IMR-90 (cell line): ENCODE results near the gene COL23A1. TPM values are rescaled to one million over a fixed set of nuclear protein-coding genes. Genes with fewer than 3 reads are reported as not detected.

Source experiments
- ATAC-seq: fragments of 200-7000 bp; cut with Tn5 transposase; 2 replicates; pipeline ENCODE4 v1.9.1; 2020; ENCODE audit warnings: low read depth, mild to moderate bottlenecking, moderate library complexity
- BruUV-seq: library from RNA; stranded (reverse); fragments of 400-500 nt; replicated peaks from 2 replicates; lab custom pipeline; 2021; lab: Mats Ljungman, UMichigan
- CTCF ChIA-PET: fragments of 300-600 bp; formaldehyde crosslinking; extraction: SDS; loops from one replicate; lab custom pipeline; 2021; ENCODE audit warnings: antibody characterized with exemption; lab: Yijun Ruan, JAX
- POLR2A ChIA-PET: fragments of 300-600 bp; sonication (Branson Sonifier 250); formaldehyde crosslinking; loops from one replicate; lab custom pipeline; 2022; ENCODE audit warnings: antibody characterized with exemption; ENCODE audit not compliant: unreplicated experiment; lab: Charles Lee
- DNase-seq: peaks from one replicate; pipeline ENCODE4 v3.0.0; 2013
- H2AFZ ChIP-seq: replicated peaks from 2 replicates; pipeline ENCODE3; 2013; ENCODE audit warnings: low read length, mild to moderate bottlenecking; ENCODE audit not compliant: poor library complexity
- H2AK5ac ChIP-seq: 2 replicates; pipeline ENCODE4 v1.6.1; 2013; ENCODE audit warnings: low read depth, low read length, inconsistent platforms
- H2AK9ac ChIP-seq: replicated peaks from 2 replicates; pipeline ENCODE3; 2013; ENCODE audit warnings: mild to moderate bottlenecking, low read depth, low read length, moderate library complexity; ENCODE audit not compliant: poor library complexity
- H2BK120ac ChIP-seq: 2 replicates; pipeline ENCODE4 v1.6.1; 2013; ENCODE audit warnings: low read depth, low read length, inconsistent platforms
- H2BK15ac ChIP-seq: 3 replicates; pipeline ENCODE4 v1.6.1; 2013; ENCODE audit warnings: low read depth, low read length, inconsistent platforms
- H2BK20ac ChIP-seq: 2 replicates; pipeline ENCODE4 v1.6.1; 2013; ENCODE audit warnings: low read depth, mild to moderate bottlenecking, inconsistent platforms, low read length, moderate library complexity
- H2BK5ac ChIP-seq: 2 replicates; pipeline ENCODE4 v1.6.1; 2013; ENCODE audit warnings: mild to moderate bottlenecking, low read depth, low read length, inconsistent platforms; ENCODE audit not compliant: poor library complexity, severe bottlenecking
- H3K14ac ChIP-seq: replicated peaks from 2 replicates; pipeline ENCODE4 v1.6.1; 2013; ENCODE audit warnings: low read depth, low read length, inconsistent platforms
- H3K18ac ChIP-seq: 2 replicates; pipeline ENCODE4 v1.6.1; 2013; ENCODE audit warnings: low read depth, low read length, control low read depth
- H3K23ac ChIP-seq: 2 replicates; pipeline ENCODE4 v1.6.1; 2013; ENCODE audit warnings: low read depth, low read length, inconsistent platforms
- H3K27ac ChIP-seq: 2 replicates; pipeline ENCODE4 v1.5.1; 2013; ENCODE audit warnings: mild to moderate bottlenecking, control low read depth, low read length; ENCODE audit not compliant: insufficient read depth
- H3K27me3 ChIP-seq: 2 replicates; pipeline ENCODE4 v1.6.1; 2013; ENCODE audit warnings: low read length; ENCODE audit not compliant: control insufficient read depth, insufficient read depth
- H3K36me3 ChIP-seq: 2 replicates; pipeline ENCODE4 v1.6.1; 2013; ENCODE audit warnings: low read length, mixed read lengths; ENCODE audit not compliant: control insufficient read depth, insufficient read depth
- H3K4ac ChIP-seq: 2 replicates; pipeline ENCODE4 v1.6.1; 2013; ENCODE audit warnings: low read depth, low read length, inconsistent platforms
- H3K4me1 ChIP-seq: 2 replicates; pipeline ENCODE4 v1.6.1; 2013; ENCODE audit warnings: low read length, mixed read lengths; ENCODE audit not compliant: control insufficient read depth, insufficient read depth
- H3K4me2 ChIP-seq: 2 replicates; pipeline ENCODE4 v1.6.1; 2013; ENCODE audit warnings: low read depth, mild to moderate bottlenecking, control low read depth, low read length, moderate library complexity
- H3K4me3 ChIP-seq: 2 replicates; pipeline ENCODE4 v1.5.1; 2013; ENCODE audit warnings: low read depth, mild to moderate bottlenecking, control low read depth, low read length, moderate library complexity; ENCODE audit not compliant: insufficient read depth
- H3K56ac ChIP-seq: 2 replicates; pipeline ENCODE4 v1.6.1; 2013; ENCODE audit warnings: low read length, inconsistent platforms; ENCODE audit not compliant: insufficient read depth; ENCODE audit errors: extremely low read depth
- H3K79me1 ChIP-seq, 2 experiments: 2 replicates each; pipeline ENCODE4 v1.6.1; 2013; ENCODE audit warnings: low read length in 2 of 2, inconsistent platforms in 1 of 2, low read depth in 1 of 2
- H3K9ac ChIP-seq: 2 replicates; pipeline ENCODE4 v1.6.1; 2013; ENCODE audit warnings: low read depth, low read length, control low read depth
- H3K9me1 ChIP-seq: 2 replicates; pipeline ENCODE4 v1.6.1; 2013; ENCODE audit warnings: low read length, inconsistent platforms; ENCODE audit not compliant: insufficient read depth
- H3K9me3 ChIP-seq: 2 replicates; pipeline ENCODE4 v1.6.1; 2013; ENCODE audit warnings: low read length; ENCODE audit not compliant: control insufficient read depth, insufficient read depth
- H4K20me1 ChIP-seq: 2 replicates; pipeline ENCODE4 v1.6.1; 2013; ENCODE audit warnings: low read length, inconsistent platforms; ENCODE audit not compliant: insufficient read depth
- H4K5ac ChIP-seq: 2 replicates; pipeline ENCODE4 v1.6.1; 2013; ENCODE audit warnings: mild to moderate bottlenecking, low read depth, low read length, control low read depth
- H4K8ac ChIP-seq, 2 experiments: 2 replicates each; pipeline ENCODE4 v1.6.1; 2013; ENCODE audit warnings: low read depth in 2 of 2, low read length in 2 of 2, control low read depth in 1 of 2, inconsistent platforms in 1 of 2
- H4K91ac ChIP-seq: 2 replicates; pipeline ENCODE4 v1.6.1; 2013; ENCODE audit warnings: low read depth, low read length, inconsistent platforms; ENCODE audit not compliant: insufficient read depth
- CEBPB ChIP-seq: IDR thresholded peaks from 2 replicates; pipeline ENCODE4 v1.6.1; 2012; ENCODE audit warnings: low read depth, low read length, improper control_type of control experiment
- CHD1 ChIP-seq: IDR thresholded peaks from 2 replicates; pipeline ENCODE4 v1.6.1; 2012; ENCODE audit warnings: low read depth, low read length, improper control_type of control experiment
- MAFK ChIP-seq: IDR thresholded peaks from 2 replicates; pipeline ENCODE4 v1.6.1; 2012; ENCODE audit warnings: low read depth, low read length, improper control_type of control experiment
- MAZ ChIP-seq: IDR thresholded peaks from 2 replicates; pipeline ENCODE4 v1.6.1; 2012; ENCODE audit warnings: low read depth, mild to moderate bottlenecking, low read length, improper control_type of control experiment, moderate library complexity, borderline replicate concordance
- MXI1 ChIP-seq: IDR thresholded peaks from 2 replicates; pipeline ENCODE4 v1.6.1; 2012; ENCODE audit warnings: low read depth, mild to moderate bottlenecking, low read length, moderate library complexity, borderline replicate concordance
- NFE2L2 ChIP-seq: fragments of 150-350 bp; IDR thresholded peaks from 2 replicates; pipeline ENCODE4 v1.6.1; 2016; ENCODE audit warnings: low read depth, mild to moderate bottlenecking, low read length
- RAD21 ChIP-seq: IDR thresholded peaks from 2 replicates; pipeline ENCODE4 v1.6.1; 2012; ENCODE audit warnings: low read length, improper control_type of control experiment
- RCOR1 ChIP-seq: IDR thresholded peaks from 2 replicates; pipeline ENCODE4 v1.6.1; 2012; ENCODE audit warnings: mild to moderate bottlenecking, low read length, improper control_type of control experiment; ENCODE audit not compliant: insufficient replicate concordance
- RFX5 ChIP-seq: IDR thresholded peaks from 2 replicates; pipeline ENCODE4 v1.8.0; 2012; ENCODE audit warnings: low read depth, mild to moderate bottlenecking, low read length, moderate library complexity
- WGBS, 2 experiments: methylation state at CpG; one replicate each; pipeline versions ENCODE4 v1.1.5 to v1.1.7; 2013; ENCODE audit warnings: missing lambda C conversion rate in 2 of 2; ENCODE audit not compliant: insufficient read length in 1 of 2; ENCODE audit errors: extremely low coverage in 2 of 2; 5-methylcytosine and 5-hydroxymethylcytosine counted together
- dilution Hi-C: fragments of 300-500 bp; cut with HindIII; formaldehyde crosslinking; loops from one replicate; pipeline ENCODE4 v1.14.3; 2018; ENCODE audit warnings: low sequenced_read_pairs; ENCODE audit not compliant: unreplicated experiment
- in situ Hi-C: fragments of 300-500 bp; cut with MboI; formaldehyde crosslinking; loops from 3 replicates; pipeline ENCODE4 v1.14.3; 2019; ENCODE audit warnings: low sequenced_read_pairs, inconsistent platforms, mixed read lengths
- intact Hi-C: fragments of 100-400 bp; cut with micrococcal nuclease; formaldehyde crosslinking; loops from 2 replicates; pipeline ENCODE4 v1.10.0; 2022
- polyA plus RNA-seq, 3 experiments: library from polyadenylated mRNA; depleted of rRNA; stranded (reverse); fragments of >200 nt; gene quantifications; 2 replicates each; pipeline ENCODE4 v1.2.3, GENCODE V29; 2012; ENCODE audit warnings: low replicate concordance in 1 of 3
- total RNA-seq: library from RNA; depleted of rRNA; stranded (reverse); fragments of >200 nt; gene quantifications from 2 replicates; pipeline ENCODE4 v1.2.3, GENCODE V29; 2012
- TF ChIP-seq, protein P1 (sequence below): fragments of 150-350 bp; IDR thresholded peaks from 2 replicates; pipeline ENCODE4 v1.6.1; 2017; ENCODE audit warnings: mild to moderate bottlenecking, antibody characterized with exemption, low read length, low read depth
- TF ChIP-seq, protein P2 (sequence below): conservative IDR thresholded peaks from 2 replicates; pipeline ENCODE4 v1.5.1; 2012; ENCODE audit warnings: mild to moderate bottlenecking, low read depth, low read length, improper control_type of control experiment

COL23A1 gene
- total and polyA plus RNA-seq, 2 of the 4 experiments (the other 2 are of a cell fraction): not detected

DNA sequence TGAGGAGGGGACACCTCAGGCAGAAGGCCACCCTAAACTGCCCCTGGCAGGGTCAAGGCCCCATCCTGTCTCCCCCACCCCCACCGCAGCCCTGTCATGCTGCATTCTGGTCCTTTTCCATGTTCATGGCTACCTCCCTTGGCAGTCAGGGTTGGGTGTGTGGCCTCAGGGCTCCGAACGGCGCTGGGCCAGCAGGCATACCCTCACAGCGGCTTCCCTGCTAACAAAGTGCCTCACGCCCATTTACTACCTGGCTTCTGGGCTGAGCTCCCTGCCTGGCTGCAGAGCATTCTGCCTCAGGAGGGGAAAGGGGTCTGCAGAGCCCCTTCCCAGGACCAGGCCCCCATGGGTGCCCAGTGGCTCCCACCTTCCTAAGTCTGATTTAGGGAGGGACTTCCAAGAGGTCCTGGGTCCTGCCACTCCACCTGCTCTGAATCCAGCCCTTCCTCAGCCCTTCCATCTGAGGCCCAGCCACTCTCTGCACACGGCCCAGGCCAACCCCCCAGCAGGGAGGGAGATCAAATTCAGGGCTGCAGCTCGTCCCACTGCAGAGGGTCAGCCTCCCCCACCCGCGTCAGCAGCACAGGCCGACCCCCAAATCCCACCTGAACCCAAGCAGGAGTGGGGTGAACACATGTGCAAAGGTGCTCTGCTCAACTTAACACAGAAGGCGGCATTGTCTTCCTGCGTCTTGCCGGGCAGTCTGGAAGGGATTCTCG lies 241.7 kb downstream of the COL23A1 start:
- CTCF ChIA-PET: no interaction called here
- Histone ChIP-seq H2BK20ac (no peak overlapping the region), H2AFZ (no peak overlapping the region), H4K91ac (no peak overlapping the region), H3K56ac (no peak overlapping the region), H4K5ac (no peak overlapping the region), H2BK15ac (no peak overlapping the region), H3K27ac (no peak overlapping the region), H2BK5ac (no peak overlapping the region), H3K27me3 (no peaks in the 10 kb centered on the region), H3K9me1 (no peaks in the 10 kb centered on the region), H3K79me1 (no peaks in the 10 kb centered on the region), H3K9me3 (peaks cover 20% of the 10 kb centered on the region), H3K18ac (no peak overlapping the region), H3K4me3 (no peak overlapping the region), H2AK9ac (no peak overlapping the region), H3K23ac (no peak overlapping the region), H2BK120ac (no peak overlapping the region), H4K20me1 (no peaks in the 10 kb centered on the region), H3K9ac (no peak overlapping the region), H3K4me2 (no peak overlapping the region), H3K36me3 (no peaks in the 10 kb centered on the region), H4K8ac (no peak overlapping the region), H3K14ac (no peak overlapping the region), H2AK5ac (no peak overlapping the region), H3K4me1 (no peaks in the 10 kb centered on the region), H3K4ac (no peak overlapping the region)
- 86% methylated on average over 1 of the region's 15 CpGs; no CpG with 5 or more reads in 1 of the 2 experiments for WGBS, 2 experiments
- BruUV-seq: no TSS peak
- no peak for TF ChIP-seq CEBPB
- TF ChIP-seq MXI1: no peak
- TF ChIP-seq MAZ: no peak
- no peak for TF ChIP-seq MAFK
- TF ChIP-seq CHD1: no peak
- no peak for TF ChIP-seq NFE2L2
- TF ChIP-seq RFX5: no peak
- TF ChIP-seq, protein P1, sequence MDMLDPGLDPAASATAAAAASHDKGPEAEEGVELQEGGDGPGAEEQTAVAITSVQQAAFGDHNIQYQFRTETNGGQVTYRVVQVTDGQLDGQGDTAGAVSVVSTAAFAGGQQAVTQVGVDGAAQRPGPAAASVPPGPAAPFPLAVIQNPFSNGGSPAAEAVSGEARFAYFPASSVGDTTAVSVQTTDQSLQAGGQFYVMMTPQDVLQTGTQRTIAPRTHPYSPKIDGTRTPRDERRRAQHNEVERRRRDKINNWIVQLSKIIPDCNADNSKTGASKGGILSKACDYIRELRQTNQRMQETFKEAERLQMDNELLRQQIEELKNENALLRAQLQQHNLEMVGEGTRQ: no peak
- TF ChIP-seq, protein P2, sequence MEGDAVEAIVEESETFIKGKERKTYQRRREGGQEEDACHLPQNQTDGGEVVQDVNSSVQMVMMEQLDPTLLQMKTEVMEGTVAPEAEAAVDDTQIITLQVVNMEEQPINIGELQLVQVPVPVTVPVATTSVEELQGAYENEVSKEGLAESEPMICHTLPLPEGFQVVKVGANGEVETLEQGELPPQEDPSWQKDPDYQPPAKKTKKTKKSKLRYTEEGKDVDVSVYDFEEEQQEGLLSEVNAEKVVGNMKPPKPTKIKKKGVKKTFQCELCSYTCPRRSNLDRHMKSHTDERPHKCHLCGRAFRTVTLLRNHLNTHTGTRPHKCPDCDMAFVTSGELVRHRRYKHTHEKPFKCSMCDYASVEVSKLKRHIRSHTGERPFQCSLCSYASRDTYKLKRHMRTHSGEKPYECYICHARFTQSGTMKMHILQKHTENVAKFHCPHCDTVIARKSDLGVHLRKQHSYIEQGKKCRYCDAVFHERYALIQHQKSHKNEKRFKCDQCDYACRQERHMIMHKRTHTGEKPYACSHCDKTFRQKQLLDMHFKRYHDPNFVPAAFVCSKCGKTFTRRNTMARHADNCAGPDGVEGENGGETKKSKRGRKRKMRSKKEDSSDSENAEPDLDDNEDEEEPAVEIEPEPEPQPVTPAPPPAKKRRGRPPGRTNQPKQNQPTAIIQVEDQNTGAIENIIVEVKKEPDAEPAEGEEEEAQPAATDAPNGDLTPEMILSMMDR: no peak
- no peak for TF ChIP-seq RAD21
- TF ChIP-seq RCOR1: no peak
- intact Hi-C loops (no loop called here), in situ Hi-C loops (no loop called here), dilution Hi-C loops (no loop called here)
- ATAC-seq: no peak
- POLR2A ChIA-PET: no interaction called here
- DNase-seq: no peak
